ENCODE measurements around the gene CTNNBL1. TPM values are rescaled to one million over a fixed set of nuclear protein-coding genes. Genes with fewer than 3 reads are reported as not detected.
A peak's percentile ranks its signal among the peaks of the same experiment; 100 is the strongest.

The CTNNBL1 gene
- total RNA-seq, 2 donors from 2014 or later: 68.6 to 68.7 TPM

GRCh38 chr20:37841971-37842370 lies 148.1 kb downstream of the CTNNBL1 start:
- Mint-ChIP-seq H3K36me3 (ENCODE audit: low read depth) (peaks cover 21% of the 10 kb centered on the region), H3K4me3 (no peak overlapping the region), H3K27me3 (ENCODE audit: insufficient read depth) (no peaks in the 10 kb centered on the region), H3K4me1 (peaks cover 54% of the 10 kb centered on the region), H3K27ac (no peak overlapping the region), H3K9me3 (no peaks in the 10 kb centered on the region)
- Histone ChIP-seq H3K36me3 (ENCODE audit: control insufficient read depth, insufficient read depth, low read length) (peaks cover 26% of the 10 kb centered on the region), H3K9me3 (ENCODE audit: control insufficient read depth, low read length) (no peaks in the 10 kb centered on the region), H3K27me3 (ENCODE audit: control insufficient read depth, insufficient read depth, low read length, poor library complexity, severe bottlenecking) (no peaks in the 10 kb centered on the region), H3K4me1 (ENCODE audit: control insufficient read depth, insufficient read depth, low read length) (peaks cover 47% of the 10 kb centered on the region), H3K4me3 (ENCODE audit: low read length) (no peak overlapping the region), H3K9ac (ENCODE audit: extremely low read depth, low read length, poor library complexity, severe bottlenecking) (no peak overlapping the region), H3K27ac (ENCODE audit: low read depth, low read length) (peak overlapping the region; percentile 58)
- WGBS, 2 experiments (ENCODE audit: insufficient coverage in 1 of 2, insufficient read length in 1 of 2): 65 to 68% methylated on average over 4 to 6 of the region's 6 CpGs
- no peak for TF ChIP-seq CTCF (conservative IDR thresholded peaks at IDR 0.05)
- DNase-seq: no peak

GRCh38 chr20:37845241-37845681 lies 151.4 kb downstream of the CTNNBL1 start:
- Mint-ChIP-seq H3K4me3 (peak overlapping the region; percentile 10), H3K4me1 (peaks cover 68% of the 10 kb centered on the region), H3K27ac (peak overlapping the region; percentile 90), H3K9me3 (no peaks in the 10 kb centered on the region), H3K36me3 (ENCODE audit: low read depth) (peaks cover 35% of the 10 kb centered on the region), H3K27me3 (ENCODE audit: insufficient read depth) (no peaks in the 10 kb centered on the region)
- H3K9me3 ChIP-seq (ENCODE audit: control insufficient read depth, low read length): no peaks in the 10 kb centered on the region
- H3K36me3 ChIP-seq (ENCODE audit: control insufficient read depth, insufficient read depth, low read length): peaks cover 27% of the 10 kb centered on the region
- peak overlapping the region; percentile 33 for H3K27ac ChIP-seq (ENCODE audit: low read depth, low read length)
- H3K9ac ChIP-seq (ENCODE audit: extremely low read depth, low read length, poor library complexity, severe bottlenecking): peak overlapping the region; percentile 26
- peaks cover 50% of the 10 kb centered on the region for H3K4me1 ChIP-seq (ENCODE audit: control insufficient read depth, insufficient read depth, low read length)
- 52 to 67% methylated on average over 8 to 10 of the region's 10 CpGs for WGBS, 2 experiments (ENCODE audit: insufficient coverage in 1 of 2, insufficient read length in 1 of 2)
- H3K27me3 ChIP-seq (ENCODE audit: control insufficient read depth, insufficient read depth, low read length, poor library complexity, severe bottlenecking): no peaks in the 10 kb centered on the region
- DNase-seq: peak; percentile 79
- TF ChIP-seq CTCF (conservative IDR thresholded peaks at IDR 0.05): no peak
- peak overlapping the region; percentile 37 for H3K4me3 ChIP-seq (ENCODE audit: low read length)

GRCh38 chr20:37845878-37846277 lies 152.0 kb downstream of the CTNNBL1 start:
- H3K36me3 Mint-ChIP-seq (ENCODE audit: low read depth): peaks cover 30% of the 10 kb centered on the region
- Histone ChIP-seq H3K9me3 (ENCODE audit: control insufficient read depth, low read length) (no peaks in the 10 kb centered on the region), H3K9ac (ENCODE audit: extremely low read depth, low read length, poor library complexity, severe bottlenecking) (no peak overlapping the region), H3K4me1 (ENCODE audit: control insufficient read depth, insufficient read depth, low read length) (peaks cover 50% of the 10 kb centered on the region), H3K36me3 (ENCODE audit: control insufficient read depth, insufficient read depth, low read length) (peaks cover 23% of the 10 kb centered on the region), H3K4me3 (ENCODE audit: low read length) (no peak overlapping the region), H3K27ac (ENCODE audit: low read depth, low read length) (no peak overlapping the region), H3K27me3 (ENCODE audit: control insufficient read depth, insufficient read depth, low read length, poor library complexity, severe bottlenecking) (no peaks in the 10 kb centered on the region)
- H3K4me3 Mint-ChIP-seq: peak overlapping the region; percentile 13
- H3K9me3 Mint-ChIP-seq: no peaks in the 10 kb centered on the region
- DNase-seq: peak; percentile 54
- WGBS, 2 experiments (ENCODE audit: insufficient coverage in 1 of 2, insufficient read length in 1 of 2): 79 to 82% methylated on average over 2 to 5 of the region's 5 CpGs
- H3K27me3 Mint-ChIP-seq (ENCODE audit: insufficient read depth): no peaks in the 10 kb centered on the region
- peak overlapping the region; percentile 90 for H3K27ac Mint-ChIP-seq
- peaks cover 73% of the 10 kb centered on the region for H3K4me1 Mint-ChIP-seq
- TF ChIP-seq CTCF (conservative IDR thresholded peaks at IDR 0.05): no peak

Data from endodermal cell (in vitro differentiated cells).